Measurements from ENCODE around the gene RANBP2.

The RANBP2 gene

GRCh38 chr2:108805032-108805431, 85.8 kb downstream of the RANBP2 start:
- TF ChIP-seq EP300 (IDR thresholded peaks at IDR 0.05; ENCODE audit: borderline replicate concordance) = no peak
- TF ChIP-seq CEBPB (IDR thresholded peaks at IDR 0.05) = no peak
- TF ChIP-seq NFIC (IDR thresholded peaks at IDR 0.05) = no peak
- TF ChIP-seq, protein P1, sequence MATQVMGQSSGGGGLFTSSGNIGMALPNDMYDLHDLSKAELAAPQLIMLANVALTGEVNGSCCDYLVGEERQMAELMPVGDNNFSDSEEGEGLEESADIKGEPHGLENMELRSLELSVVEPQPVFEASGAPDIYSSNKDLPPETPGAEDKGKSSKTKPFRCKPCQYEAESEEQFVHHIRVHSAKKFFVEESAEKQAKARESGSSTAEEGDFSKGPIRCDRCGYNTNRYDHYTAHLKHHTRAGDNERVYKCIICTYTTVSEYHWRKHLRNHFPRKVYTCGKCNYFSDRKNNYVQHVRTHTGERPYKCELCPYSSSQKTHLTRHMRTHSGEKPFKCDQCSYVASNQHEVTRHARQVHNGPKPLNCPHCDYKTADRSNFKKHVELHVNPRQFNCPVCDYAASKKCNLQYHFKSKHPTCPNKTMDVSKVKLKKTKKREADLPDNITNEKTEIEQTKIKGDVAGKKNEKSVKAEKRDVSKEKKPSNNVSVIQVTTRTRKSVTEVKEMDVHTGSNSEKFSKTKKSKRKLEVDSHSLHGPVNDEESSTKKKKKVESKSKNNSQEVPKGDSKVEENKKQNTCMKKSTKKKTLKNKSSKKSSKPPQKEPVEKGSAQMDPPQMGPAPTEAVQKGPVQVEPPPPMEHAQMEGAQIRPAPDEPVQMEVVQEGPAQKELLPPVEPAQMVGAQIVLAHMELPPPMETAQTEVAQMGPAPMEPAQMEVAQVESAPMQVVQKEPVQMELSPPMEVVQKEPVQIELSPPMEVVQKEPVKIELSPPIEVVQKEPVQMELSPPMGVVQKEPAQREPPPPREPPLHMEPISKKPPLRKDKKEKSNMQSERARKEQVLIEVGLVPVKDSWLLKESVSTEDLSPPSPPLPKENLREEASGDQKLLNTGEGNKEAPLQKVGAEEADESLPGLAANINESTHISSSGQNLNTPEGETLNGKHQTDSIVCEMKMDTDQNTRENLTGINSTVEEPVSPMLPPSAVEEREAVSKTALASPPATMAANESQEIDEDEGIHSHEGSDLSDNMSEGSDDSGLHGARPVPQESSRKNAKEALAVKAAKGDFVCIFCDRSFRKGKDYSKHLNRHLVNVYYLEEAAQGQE (IDR thresholded peaks at IDR 0.05; ENCODE audit: low read depth) = no peak
- TF ChIP-seq TEAD4 (IDR thresholded peaks at IDR 0.05) = no peak
- TF ChIP-seq MAX (IDR thresholded peaks at IDR 0.05) = no peak
- no peak for TF ChIP-seq YY1 (IDR thresholded peaks at IDR 0.05; ENCODE audit: low read depth)
- no peak for TF ChIP-seq TAF1 (IDR thresholded peaks at IDR 0.05; ENCODE audit: low read depth)
- no peak for TF ChIP-seq RAD21 (IDR thresholded peaks at IDR 0.05; ENCODE audit: low read depth)
- no peak for TF ChIP-seq EGR1 (IDR thresholded peaks at IDR 0.05)
- TF ChIP-seq, protein P2, sequence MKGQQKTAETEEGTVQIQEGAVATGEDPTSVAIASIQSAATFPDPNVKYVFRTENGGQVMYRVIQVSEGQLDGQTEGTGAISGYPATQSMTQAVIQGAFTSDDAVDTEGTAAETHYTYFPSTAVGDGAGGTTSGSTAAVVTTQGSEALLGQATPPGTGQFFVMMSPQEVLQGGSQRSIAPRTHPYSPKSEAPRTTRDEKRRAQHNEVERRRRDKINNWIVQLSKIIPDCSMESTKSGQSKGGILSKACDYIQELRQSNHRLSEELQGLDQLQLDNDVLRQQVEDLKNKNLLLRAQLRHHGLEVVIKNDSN (IDR thresholded peaks at IDR 0.05) = no peak
- TF ChIP-seq CREB1 (IDR thresholded peaks at IDR 0.05; ENCODE audit: low read depth) = no peak
- TF ChIP-seq TCF12 (IDR thresholded peaks at IDR 0.05; ENCODE audit: low read depth) = no peak
- TF ChIP-seq ZBTB7A (IDR thresholded peaks at IDR 0.05; ENCODE audit: low read depth) = no peak
- no peak for TF ChIP-seq FOXM1 (IDR thresholded peaks at IDR 0.05; ENCODE audit: borderline replicate concordance, low read depth)

DNA sequence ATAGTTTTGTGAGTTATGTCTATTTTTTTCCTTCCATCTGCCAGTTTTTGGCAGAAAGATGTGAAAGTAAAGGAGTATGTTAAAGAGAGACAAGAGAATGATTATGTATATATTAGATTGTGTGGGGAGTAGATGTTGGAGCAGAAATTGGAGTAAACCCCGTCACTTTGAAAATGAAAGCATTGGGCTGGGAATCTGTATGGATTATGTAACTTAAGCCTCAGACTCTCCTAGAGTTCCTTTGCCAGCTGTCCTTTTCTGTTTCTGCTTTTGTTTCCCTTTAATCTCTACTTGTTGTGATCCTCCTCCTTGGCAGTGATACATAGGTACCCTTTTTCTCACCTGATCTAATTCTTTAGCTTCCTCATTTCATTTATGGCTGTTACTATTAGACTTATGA, 86.5 kb downstream of the RANBP2 start:
- TF ChIP-seq CEBPB (IDR thresholded peaks at IDR 0.05) = no peak
- TF ChIP-seq, protein P2 (IDR thresholded peaks at IDR 0.05) = no peak
- no peak for TF ChIP-seq EP300 (IDR thresholded peaks at IDR 0.05; ENCODE audit: borderline replicate concordance)

GRCh38 chr2:108806371-108807113, 87.3 kb downstream of the RANBP2 start:
- TF ChIP-seq, protein P2 (IDR thresholded peaks at IDR 0.05) = no peak
- TF ChIP-seq EGR1 (IDR thresholded peaks at IDR 0.05) (no peak), ZBTB7A (IDR thresholded peaks at IDR 0.05; ENCODE audit: low read depth) (no peak), CEBPB (IDR thresholded peaks at IDR 0.05) (no peak), TAF1 (IDR thresholded peaks at IDR 0.05; ENCODE audit: low read depth) (no peak), TEAD4 (IDR thresholded peaks at IDR 0.05) (no peak)
- TF ChIP-seq, protein P1 (IDR thresholded peaks at IDR 0.05; ENCODE audit: low read depth) = no peak

GRCh38 chr2:108809936-108810335, 90.7 kb downstream of the RANBP2 start:
- no peak for TF ChIP-seq ZBTB7A (IDR thresholded peaks at IDR 0.05; ENCODE audit: low read depth)
- no peak for TF ChIP-seq TEAD4 (IDR thresholded peaks at IDR 0.05)
- TF ChIP-seq EGR1 (IDR thresholded peaks at IDR 0.05) = no peak
- no peak for TF ChIP-seq NFIC (IDR thresholded peaks at IDR 0.05)
- TF ChIP-seq MAX (IDR thresholded peaks at IDR 0.05) = no peak

DNA sequence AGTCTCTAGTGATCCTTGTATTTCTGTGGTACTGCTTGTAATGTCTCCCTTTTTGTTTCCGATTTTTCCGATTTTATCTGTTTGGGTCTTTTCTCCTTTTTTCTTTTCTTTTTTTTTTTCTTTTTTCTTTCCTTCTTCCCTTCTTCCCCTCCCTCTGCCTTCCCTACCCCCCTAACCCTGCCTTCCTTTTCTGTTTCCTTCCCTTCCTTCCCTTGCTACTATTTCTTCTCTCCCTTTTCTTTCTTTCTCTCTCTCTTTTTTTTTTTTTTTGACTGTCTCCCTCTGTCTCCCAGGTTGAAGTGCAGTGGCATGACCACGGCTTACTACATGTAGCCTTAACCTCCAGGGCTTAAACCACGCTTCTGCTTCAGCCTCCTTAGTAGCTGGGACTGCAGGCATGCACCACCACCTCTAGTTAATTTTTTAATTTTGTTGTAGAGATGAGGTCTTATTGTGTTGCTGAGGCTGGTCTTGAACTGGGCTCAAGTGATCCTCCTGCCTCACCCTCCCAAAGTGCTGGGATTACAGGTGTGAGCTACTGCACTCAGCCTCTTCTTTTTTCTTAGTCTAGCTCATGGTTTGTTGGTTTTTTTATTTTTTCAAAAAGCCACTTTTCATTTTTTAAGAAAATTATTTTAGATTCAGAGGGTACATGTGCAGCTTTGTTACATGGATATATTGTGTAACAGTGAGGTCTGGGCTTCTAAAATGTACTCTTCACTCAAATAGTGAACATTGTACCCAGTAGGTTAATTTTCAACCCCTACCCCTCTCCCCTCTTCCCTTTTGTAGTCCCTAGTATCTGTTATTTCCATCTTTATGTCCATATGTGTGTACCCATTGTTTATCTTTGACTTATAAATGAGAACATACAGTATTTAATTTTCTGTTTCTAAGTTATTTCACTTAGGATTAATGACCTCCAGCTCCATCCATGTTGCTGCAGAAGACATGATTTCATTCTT, 92.0 kb downstream of the RANBP2 start:
- TF ChIP-seq ZBTB7A (IDR thresholded peaks at IDR 0.05; ENCODE audit: low read depth) (no peak), NFIC (IDR thresholded peaks at IDR 0.05) (no peak), RAD21 (IDR thresholded peaks at IDR 0.05; ENCODE audit: low read depth) (no peak), EGR1 (IDR thresholded peaks at IDR 0.05) (no peak), CEBPB (IDR thresholded peaks at IDR 0.05) (no peak), CREB1 (IDR thresholded peaks at IDR 0.05; ENCODE audit: low read depth) (no peak), TEAD4 (IDR thresholded peaks at IDR 0.05) (no peak), YY1 (IDR thresholded peaks at IDR 0.05; ENCODE audit: low read depth) (no peak), TAF1 (IDR thresholded peaks at IDR 0.05; ENCODE audit: low read depth) (no peak), FOXM1 (IDR thresholded peaks at IDR 0.05; ENCODE audit: borderline replicate concordance, low read depth) (no peak), EP300 (IDR thresholded peaks at IDR 0.05; ENCODE audit: borderline replicate concordance) (no peak)
- TF ChIP-seq, protein P1 (IDR thresholded peaks at IDR 0.05; ENCODE audit: low read depth) = no peak

Measured in Ishikawa (cell line).